Breast epithelium (tissue), 3 donors: ENCODE data around the gene SDK2.

Experiments
- POLR2A ChIP-seq: fragments of 450-650 bp; IDR thresholded peaks from one replicate; pipeline ENCODE4 v1.6.1; 2016; ENCODE audit warnings: antibody characterized with exemption, mild to moderate bottlenecking, moderate library complexity
- TF ChIP-seq, protein P1 (sequence below), 3 donors: fragments of 450-650 bp; IDR thresholded peaks; one replicate each; pipeline ENCODE4 v1.5.1; 2016 to 2017; ENCODE audit warnings: antibody characterized with exemption in 3 of 3, mild to moderate bottlenecking in 3 of 3, moderate library complexity in 3 of 3

DNA sequence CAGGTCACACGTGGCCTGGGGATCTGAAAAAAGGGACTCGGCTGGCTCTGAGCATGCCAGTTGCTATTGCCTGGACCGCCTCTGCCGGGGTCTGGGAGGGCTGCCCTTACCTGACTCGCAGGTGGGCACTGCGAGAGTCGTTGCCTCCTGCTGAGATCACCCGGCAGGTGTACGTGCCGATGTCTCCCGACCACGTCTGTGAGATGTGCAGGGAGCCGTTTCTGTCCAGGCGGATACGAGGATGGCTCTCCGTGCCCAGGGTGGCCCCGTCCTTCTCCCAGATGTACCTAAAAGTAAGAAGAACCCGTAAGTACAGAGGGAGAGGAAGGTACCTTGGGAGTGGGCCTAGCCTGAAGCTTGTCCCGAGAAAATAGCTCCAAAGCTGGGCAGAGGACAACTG is 220.4 kb downstream of the SDK2 start:
- TF ChIP-seq, protein P1, sequence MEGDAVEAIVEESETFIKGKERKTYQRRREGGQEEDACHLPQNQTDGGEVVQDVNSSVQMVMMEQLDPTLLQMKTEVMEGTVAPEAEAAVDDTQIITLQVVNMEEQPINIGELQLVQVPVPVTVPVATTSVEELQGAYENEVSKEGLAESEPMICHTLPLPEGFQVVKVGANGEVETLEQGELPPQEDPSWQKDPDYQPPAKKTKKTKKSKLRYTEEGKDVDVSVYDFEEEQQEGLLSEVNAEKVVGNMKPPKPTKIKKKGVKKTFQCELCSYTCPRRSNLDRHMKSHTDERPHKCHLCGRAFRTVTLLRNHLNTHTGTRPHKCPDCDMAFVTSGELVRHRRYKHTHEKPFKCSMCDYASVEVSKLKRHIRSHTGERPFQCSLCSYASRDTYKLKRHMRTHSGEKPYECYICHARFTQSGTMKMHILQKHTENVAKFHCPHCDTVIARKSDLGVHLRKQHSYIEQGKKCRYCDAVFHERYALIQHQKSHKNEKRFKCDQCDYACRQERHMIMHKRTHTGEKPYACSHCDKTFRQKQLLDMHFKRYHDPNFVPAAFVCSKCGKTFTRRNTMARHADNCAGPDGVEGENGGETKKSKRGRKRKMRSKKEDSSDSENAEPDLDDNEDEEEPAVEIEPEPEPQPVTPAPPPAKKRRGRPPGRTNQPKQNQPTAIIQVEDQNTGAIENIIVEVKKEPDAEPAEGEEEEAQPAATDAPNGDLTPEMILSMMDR (IDR thresholded peaks at IDR 0.05): no peak
- TF ChIP-seq POLR2A: no peak
